Activated effector memory CD4-positive, alpha-beta T cell treated with anti-CD3 and anti-CD28 coated beads, Interleukin-2, amount 50 U/mL, for 16 hours (primary cell): ENCODE measurements around the gene LACTB.
A peak's percentile ranks its signal among the peaks of the same experiment; 100 is the strongest.

Experiments used
- DNase-seq: peaks from one replicate; pipeline ENCODE4 v3.0.0-alpha.2; 2020

LACTB gene

GRCh38 chr15:63181648-63182047 lies 60.0 kb downstream of the LACTB start:
- no peak for DNase-seq

- no peak for DNase-seq
These were observed 63.5 kb downstream of the LACTB start for GRCh38 chr15:63185206-63185605.

GRCh38 chr15:63186065-63186464 lies 64.4 kb downstream of the LACTB start:
- DNase-seq = no peak

GRCh38 chr15:63187589-63188226 lies 66.0 kb downstream of the LACTB start:
- DNase-seq = no peak

- DNase-seq = no peak
These were observed 66.7 kb downstream of the LACTB start for GRCh38 chr15:63188247-63188925.

- peak; percentile 99 for DNase-seq
These were observed 67.5 kb downstream of the LACTB start, which contains the start of gene RAB8B for GRCh38 chr15:63188926-63189871. RAB8B (plus strand) TSS chr15:63189606; CDS start chr15:63189625, 19 bp downstream.

- DNase-seq = no peak
These were observed 68.5 kb downstream of the LACTB start for GRCh38 chr15:63189941-63190768.

GRCh38 chr15:63190769-63191649 lies 69.3 kb downstream of the LACTB start:
- DNase-seq = no peak
